Suppressor macrophage treated with lipopolysaccharide for 1 hour (primary cell): Measurements from ENCODE around the gene RNH1.
"Not testable (repeated sequence)": the region's sequence is repeated elsewhere in the genome, so short reads cannot be mapped to it uniquely, and the experiment has no call there.

ENCODE experiments used
- DNase-seq, 3 donors: peaks; one replicate each; pipeline ENCODE4 v3.0.0-alpha.2; 2020 to 2022

RNH1 gene

DNA sequence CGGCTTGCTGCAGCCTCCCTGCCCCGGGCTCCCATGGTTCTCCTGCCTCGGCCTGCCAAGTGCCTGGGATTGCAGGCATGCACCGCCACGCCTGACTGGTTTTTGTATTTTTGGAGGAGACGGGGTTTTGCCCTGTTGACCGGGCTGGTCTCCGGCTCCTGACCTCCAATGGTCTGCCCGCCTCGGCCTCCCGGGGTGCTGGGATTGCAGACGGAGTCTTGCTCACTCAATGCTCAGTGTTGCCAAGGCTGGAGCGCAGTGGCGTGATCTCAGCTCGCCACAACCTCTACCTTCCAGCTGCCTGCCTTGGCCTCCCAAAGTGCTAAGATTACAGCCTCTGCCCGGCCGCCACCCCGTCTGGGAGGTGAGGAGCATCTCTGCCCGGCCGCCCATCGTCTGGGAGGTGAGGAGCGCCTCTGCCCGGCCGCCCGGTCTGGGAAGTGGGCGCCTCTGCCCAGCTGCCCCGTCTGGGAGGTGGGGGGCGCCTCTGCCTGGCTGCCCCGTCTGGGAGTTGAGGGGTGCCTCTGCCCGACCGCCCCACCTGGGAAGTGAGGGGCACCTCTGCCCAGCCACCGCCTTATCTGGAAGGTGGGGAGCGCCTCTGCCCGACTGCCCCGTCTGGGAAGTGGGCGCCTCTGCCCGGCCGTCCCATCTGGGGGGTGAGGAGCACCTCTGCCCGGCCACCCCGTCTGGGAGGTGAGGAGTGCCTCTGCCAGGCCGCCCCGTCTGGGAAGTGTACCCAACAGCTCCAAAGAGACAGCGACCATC lies 10.1 kb upstream of the RNH1 start:
- not testable (repeated sequence) for DNase-seq

DNA sequence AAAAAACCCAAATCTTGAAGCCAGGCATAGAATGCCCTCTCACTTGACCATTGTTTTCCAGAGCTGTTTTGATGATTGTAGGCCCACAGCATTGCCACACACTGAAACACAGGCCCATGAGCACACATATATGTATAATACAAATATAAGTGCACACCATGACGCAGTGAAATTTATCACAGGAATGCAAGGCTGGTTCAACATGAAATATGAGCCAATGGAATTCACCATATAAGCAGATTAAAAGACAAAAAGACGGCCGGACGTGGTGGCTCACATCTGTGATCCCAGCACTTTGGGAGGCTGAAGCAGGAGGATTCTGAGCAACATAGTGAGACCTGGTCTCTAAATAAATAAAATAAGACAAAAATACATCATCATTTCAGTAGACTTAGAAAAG lies 9.4 kb upstream of the RNH1 start:
- no peak for DNase-seq

DNA sequence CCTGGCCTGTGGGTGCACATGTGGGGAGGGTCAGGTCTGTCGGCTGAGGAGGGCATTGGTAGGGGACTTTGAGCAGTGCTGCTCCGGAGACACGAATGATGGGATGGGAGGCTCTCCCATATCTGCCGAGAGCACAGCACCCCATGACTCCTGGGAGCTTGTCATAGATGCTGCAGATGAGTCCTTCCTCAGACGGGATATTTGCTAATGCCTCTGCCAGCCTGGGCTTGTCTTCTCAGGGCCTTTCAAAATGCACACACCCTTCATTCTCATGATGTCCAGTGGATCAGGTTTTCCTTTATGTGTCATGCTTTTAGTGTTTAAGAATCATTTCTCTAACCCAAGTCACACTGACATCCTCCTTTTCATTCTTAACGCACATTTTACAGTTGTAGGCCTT lies 8.1 kb upstream of the RNH1 start:
- DNase-seq, result no peak

DNA sequence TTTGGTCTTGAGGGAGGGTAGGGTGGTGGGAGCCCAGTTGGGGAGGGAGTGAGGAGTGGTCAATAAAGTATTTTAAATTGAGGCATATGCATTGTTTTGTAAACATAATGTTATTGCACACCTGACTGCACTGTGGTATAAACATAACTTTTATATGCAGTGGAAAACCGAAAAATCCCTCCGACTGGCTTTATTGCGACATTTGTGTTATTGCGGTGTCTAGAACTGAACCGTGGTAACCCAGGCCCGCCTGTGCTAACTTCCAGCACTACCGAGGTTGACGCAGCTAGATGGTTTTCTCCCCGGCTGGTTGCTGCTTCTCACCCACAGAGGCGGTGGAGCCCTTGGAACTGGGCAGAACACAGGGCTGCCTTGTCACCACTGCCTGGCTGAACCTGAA lies 7.6 kb upstream of the RNH1 start:
- DNase-seq, result no peak

DNA sequence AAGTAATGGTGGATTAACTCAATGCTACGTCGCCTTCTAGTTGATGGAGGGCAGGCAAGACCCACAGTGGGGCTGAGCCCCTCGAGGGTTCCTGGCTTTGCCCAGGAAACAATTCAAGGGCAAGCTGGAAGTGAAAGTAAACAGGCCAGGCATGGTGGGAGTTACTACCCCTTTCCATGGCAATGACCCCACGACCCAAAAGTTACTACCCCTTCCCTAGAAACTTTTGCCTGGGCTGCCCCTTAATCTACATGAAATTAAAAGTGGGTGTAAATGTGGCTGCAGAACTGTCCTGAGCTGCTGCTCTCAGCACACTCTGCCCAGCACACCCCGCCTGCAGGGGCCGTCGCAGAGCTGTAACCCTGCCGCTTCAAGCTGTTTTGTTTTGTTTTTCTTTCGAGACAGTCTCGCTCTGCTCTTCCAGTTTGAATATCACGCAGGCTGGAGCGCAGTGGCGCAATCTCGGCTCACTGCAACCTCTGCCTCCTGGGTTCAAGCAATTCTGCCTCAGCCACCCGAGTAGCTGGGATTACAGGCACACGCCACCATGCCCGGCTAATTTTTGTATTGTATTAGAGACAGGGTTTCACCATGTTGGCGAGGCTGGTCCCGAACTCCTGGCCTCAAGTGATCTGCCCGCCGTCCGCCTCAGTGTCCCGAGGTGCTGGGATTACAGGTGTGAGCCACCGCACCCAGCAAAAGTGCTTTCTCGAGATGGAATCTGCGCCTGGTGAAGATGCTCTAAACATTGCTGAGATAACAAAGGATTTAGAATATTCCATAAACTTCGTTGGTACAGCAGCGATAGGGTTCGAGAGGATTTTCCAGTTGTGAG lies 5.9 kb upstream of the RNH1 start:
- DNase-seq, result peak in 1 of 3 donors; percentile 37

DNA sequence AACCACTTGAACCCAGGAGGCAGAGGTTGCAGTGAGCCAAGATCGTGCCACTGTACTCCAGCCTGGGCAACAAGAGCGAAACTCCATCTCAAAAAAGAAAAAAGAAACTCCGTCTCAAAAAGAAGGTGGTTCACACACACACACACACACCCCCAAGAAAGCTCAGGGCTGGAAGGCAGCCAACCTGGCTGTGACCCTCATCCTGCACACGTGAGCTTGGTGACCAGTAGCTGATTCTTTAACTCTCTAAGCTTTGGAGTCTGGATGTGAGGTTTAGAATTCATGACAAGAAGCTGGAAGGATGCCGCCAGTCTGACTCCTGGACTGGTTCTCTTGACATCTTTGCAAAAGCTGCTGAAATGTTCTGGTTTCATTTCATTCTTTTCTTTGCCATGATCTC lies 1.9 kb upstream of the RNH1 start:
- no peak for DNase-seq

DNA sequence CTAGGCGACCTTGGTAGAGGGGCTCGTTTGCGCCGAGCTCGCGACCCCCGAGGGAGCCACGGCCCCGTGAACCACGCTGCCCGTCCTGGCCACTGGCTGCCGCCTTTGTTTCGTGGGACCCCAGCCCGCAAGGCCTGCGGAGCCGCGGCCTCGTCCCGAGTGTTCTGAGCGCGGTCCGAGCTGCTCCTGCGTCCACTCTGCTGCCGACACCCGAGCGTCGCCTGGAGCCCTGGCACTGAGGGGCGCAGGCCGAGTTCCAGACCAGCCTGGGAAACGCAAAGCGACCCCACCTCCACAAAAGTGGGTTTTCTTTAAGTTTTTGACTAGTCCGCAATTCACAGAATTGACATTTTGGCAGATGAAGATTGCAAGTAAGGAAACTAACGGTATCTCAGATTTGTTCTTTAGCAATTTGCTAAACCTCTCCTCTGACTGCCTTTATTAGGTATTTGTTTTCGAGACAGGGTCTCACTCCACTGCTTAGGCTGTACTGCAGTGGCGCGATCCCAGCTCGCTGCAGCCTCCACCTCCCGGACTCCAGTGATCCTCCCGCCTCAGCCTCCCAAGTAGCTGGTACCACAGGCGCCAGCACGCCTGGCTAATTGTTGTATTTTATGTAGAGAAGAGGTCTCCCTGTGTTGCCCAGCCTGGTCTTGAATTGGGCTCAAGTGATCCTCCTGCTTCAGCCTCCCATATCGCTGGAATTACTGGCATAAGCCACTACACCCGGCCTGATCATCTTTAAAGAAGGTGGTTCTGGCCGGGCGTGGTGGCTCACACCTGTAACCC lies 879 bp upstream of the RNH1 start:
- no peak for DNase-seq

DNA sequence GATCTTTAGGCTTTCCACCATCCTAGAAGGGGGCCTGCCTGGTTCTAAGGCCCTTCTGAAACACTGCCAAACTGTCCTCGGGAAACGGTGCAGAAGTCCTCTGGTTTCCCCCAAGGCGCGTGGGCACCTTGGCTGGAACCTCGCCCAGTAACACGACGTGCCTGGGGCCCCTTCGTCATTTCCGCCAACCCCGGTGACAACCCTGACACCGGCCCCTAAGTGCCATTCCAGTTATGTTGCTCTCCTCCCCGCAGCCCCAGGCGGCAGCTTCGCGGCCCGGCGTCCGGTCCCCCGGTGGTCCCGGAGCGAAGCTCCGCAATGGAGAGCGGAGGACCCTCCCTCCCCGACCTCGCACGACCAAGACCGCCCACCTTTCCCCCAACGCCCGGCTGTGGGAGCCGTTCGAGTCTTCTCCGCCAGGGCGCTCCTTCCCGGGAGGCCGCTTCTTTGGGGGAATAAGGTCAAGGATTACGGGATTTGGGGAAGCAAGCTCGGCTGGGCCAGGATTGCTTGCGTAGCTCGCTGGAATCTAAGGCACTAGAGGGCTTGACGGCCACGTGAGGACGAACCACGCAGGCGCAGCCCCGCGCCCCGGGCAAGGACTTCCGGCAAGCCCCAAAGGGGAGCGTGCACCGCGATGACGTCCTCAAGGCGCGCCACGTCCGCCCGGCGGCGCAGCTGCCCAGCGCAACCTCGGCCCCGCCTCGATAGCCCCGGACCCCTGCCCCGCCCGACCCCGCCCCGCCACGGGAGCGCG lies 626 bp downstream of the RNH1 start:
- peak; percentile 99 for DNase-seq

DNA sequence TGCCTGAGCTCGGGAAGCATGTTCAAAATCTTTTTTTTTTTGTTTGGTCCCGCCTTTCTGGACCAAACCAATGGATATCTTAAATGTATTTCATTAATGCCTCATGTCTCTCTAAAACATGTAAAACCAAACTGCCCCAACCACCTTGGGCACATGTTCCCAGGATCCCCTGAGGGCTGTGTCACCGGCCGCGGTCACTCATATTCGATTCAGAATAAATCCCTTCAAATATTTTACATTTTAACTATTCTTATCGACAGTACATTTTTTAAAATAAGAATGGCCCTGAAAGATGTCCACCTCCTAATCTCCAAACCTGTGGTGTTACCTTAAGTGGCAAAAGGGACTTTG lies 2.1 kb downstream of the RNH1 start:
- DNase-seq, result no peak

DNA sequence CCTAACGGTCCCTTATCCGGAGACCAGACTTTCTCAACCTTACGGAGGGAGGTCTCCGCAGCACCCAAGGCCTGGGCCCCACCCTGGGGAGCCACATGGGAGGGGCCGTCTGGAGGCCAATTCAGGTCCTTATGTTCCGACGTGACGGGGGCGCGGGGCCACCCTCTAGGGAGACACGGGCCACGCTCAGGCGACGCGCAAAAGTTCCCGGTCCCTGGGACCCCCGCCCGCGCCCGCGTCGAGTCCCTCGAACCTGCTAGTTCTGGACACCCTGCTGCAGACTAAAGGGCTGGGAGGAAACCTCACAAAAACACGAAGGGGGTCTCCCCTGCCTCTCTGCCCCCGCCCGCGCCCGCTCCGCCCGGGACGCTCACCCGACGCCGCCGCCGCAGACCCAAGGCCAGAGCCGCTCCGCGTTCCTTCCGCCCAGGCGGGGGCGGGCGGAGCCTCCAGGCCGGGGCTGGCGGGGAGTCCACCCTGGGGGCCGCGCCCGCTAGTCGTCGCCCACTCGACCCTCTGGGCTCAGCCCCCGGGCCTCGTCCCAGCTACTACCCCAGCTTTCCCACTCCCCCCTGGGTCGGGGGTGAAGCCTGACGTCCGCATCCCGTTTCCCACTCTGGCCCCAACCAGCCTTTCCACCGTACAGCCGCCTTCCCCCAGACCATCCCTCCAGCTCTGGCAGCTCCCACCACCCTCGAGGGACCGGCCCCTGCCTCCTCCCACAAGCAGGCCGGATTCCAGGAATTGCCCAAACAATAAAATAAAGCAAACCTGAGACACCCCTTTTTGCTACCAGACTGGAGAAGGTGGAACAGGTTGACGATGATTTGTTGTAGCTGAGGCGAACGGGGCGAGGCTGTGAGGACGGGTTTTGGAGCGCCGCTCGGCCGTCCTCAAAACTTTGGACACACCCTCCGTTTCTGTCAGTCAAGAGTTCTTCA lies 2.7 kb downstream of the RNH1 start:
- DNase-seq, result peak; percentile 54 to 84 (median 65)

DNA sequence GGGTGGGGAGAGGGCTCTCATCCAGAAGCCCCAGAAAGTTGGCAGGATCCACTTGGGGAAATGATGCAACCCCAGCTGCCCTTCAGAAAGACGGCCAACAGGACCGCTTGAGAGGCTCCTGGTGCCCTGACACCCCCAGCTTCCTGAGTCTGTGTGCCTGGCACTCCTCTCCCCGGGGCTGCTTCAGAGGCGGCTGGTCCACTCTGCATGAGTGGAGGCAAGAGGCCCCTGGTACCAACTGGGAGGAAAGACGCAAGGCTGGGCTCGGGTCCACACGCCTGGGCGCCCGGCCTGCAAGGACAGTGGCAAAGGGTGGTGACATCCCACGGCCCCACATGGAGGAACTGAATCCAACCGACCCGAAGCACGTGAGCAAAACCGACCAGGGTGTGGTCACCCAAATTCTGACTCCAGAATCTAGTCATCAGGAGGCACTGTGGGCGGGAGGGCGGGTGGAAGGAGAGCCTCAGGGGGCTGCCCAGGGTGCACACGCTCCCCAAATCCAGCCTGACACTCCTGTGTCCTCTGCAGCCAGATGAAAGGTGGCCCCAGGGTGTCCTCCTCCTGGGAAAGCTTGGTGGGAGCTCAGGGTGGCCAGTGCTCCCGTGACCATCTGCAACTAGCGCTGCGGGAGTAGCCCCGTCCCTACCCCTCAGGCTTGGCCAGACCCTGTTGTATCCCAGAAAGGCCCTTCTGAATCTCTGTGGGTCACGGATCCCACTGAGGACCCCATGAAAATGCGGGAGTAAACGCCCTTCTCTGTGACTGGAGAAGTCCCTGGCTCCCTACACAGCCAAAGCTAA lies 3.7 kb downstream of the RNH1 start:
- DNase-seq, result peak; percentile 91 to 94 (median 93)

DNA sequence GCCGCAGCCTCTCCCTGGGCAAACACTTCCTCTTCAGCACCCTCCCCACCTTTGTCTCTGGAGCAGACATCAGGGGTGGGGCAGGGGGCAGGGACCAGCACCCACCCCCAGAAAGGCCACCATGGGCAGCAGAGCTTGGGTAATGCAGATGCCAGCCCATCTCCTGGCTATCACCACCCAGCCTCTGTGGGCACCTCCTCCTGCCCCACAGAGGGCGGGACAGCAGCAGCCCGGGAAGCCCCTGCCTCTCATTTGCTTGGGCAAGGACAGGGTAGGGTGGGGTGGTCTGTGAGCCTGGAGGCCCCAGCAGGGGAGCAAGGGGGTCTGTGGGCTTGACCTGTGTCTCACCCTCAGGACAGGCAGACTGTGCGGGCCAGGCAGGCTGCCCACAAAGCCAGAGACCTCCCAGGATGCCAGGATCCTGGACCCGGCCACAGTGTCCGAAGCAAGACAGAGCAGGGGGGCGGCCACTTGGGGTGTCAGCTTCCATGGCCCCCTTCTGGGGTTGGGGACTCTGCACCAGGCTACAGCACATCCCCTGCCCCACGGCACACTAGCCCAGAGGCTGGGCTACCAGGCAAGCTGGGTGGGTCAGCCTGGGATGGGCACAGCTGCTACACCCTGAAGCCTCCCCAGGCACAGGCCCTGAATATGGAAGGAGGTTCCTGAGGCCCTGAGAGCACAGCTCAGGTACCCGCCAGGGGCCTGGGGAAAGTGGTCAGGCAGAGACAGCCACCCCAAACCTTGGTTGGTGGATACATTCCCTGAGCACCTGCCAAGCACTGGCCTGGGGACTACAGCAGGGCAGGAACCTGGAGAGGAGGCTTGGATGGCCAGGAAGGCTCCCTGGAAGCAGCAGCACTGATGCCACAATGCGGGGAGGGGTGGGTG lies 4.5 kb downstream of the RNH1 start:
- DNase-seq, result peak in 1 of 3 donors; percentile 21

DNA sequence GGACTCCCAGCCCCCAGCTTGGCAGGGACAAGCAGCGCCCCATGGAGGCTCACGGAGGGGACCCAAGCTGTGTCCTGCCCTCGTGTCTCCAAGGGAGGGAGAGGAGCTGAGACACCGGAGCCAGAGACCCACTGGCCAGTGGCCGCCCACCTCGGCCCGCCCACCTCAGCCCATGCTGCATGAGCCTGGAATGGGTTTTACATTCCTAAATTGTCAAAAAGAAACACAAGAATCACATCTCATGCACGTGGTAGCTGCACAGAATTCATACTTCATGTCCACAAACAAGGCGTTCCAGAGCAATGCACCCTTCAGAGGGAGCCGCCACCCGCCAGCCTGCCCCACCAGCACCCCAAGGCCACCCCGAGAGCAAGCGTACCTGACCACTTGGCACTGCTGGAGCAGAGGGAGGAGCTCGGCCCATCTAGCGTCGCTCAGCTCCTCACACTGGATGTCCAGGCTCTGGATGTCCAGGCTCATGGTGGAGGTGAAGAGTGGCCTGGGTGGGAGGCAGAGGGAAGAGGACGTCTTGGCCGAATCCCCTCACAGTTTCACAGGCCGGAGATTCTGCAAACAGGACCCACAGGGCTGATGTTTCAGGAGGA lies 5.3 kb downstream of the RNH1 start:
- no peak for DNase-seq

DNA sequence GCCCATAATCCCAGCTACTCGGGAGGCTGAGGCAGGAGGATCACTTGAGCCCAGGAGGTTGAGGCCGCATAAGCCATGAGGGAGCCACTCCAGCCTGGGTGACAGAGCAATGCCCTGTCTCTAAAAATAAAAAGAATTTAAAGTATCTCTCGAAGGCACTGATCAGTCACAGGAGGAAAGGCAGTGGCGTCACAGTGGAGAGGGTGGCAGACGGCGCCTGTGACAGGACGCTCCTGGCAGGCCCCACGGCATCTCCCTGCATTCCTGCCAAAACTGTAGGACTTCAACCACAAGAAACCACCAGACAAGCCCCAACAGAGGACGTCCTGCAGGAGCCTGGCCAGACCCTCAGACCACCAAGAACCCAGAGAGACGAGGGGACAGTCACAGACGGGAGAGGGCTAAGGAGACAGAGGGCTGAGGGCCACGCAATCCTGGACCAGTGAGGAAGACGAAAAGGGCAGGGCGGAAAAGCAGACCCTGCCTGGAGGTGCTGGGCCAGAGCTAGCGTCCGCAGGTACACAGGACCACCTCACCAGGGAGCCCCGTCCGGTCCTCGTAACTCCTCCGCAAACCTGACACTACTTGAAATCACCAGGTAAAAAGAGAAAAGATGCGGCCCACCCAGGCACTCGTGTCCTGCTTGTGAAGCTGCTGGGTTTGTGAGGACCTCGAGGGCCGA lies 5.9 kb downstream of the RNH1 start:
- DNase-seq, result no peak

DNA sequence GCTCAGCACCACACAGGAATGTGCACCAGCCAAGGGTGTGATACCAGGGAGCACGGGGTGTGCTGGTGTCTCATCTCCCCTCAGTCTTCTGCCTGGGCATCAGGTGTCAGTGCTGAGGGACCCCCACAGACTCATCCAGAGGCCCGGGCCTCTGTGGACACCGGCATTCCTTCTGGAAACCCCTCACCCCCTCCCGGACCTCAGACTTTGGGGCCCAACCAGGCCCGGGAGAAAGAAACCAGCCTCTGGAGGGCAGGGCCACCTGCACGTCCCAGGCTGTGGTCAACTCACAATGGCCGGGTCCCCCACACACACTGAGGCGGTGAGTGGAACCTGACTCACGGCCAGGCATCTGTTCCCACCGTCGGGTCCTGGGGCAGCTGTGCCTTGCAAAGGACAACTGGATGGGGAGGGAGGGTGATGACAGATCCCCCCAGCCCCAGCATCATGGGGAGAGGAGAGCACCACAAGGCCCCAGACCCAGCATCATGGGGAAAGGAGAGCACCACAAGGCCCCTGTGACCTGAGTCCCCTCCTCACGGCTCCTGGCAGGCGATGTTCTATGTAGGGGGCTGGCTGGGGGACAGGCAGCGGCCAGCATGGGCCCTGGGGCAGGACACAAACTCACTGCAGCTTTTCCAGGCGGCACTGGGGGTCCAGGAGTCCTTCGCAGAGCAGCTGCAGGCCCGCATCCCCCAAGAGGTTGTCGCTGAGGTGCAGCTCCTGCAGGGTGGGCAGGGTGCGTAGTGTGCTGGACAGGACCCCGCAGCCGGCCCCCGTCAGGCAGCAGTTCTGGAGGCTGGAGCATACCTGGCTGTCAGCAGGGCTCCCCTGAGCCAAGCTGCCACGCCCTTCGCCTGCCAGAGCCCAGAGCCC lies 7.6 kb downstream of the RNH1 start:
- DNase-seq, result no peak

DNA sequence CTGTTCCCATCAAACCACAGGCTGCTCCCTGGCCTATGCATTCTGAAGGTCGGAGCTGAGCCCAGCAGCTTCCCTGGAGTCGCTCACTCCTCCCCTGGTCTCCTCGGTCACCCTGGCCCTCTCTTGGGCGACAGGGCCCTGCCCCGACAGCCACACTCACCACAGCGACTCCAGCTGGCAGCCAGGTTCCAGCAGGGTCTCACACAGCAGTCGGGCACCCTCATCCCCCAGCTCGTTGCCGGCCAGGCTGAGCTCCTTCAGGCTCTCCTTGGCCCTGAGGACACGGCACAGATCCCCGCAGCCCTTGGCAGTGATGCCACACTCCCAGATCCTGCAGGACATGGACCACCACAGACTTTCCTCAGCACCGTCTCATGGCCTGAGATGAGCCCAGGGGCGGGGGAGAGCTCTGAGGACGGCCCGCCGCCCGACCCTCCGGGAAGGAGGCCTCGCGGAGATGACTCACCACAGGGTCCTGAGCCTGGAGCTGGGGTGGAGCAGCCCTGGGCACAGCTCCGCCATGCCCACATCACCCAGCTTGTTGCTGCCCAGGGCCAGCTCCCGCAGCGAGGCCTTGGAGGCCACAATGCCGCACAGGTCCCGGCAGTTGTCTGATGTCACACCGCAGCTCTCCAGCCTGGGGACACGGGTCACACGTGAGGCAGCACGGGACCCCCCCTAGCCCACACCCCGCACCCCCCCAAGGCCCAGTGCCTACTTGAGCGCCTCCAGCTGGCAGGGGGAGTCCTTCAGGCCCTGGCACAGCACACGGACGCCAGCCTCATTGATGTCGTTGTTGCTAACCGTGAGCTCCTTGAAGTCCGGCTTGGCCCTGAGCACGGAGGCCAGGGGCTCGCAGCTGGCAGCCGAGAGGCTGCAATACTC lies 8.5 kb downstream of the RNH1 start:
- DNase-seq, result no peak
